ENCODE measurements around the gene SLC29A3.

Gene SLC29A3

DNA sequence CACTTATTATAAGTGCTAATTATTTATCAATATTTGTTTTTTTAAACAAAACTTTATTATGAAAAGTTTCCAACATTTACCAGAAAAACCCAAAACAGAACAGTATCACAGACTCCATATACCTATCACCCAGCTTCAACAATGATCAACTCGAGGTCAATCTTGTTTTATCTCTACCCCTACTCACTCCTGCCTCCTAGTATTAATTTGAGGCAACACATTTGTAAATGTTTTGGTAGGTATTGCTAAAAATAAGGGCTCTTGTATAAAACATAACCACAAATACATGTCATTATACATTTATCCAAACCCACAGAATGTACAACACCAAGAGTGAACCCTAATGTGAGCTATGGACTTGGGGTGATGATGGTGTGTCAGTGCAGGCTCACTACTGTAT is 61.8 kb downstream of the SLC29A3 start:
- H3K4me3 ChIP-seq (ENCODE audit: insufficient read depth, low read length, poor library complexity, severe bottlenecking) = no peak overlapping the region
- no peaks in the 10 kb centered on the region for H3K9me3 ChIP-seq (ENCODE audit: insufficient read depth, low read length)
- no peak overlapping the region for H3K27ac ChIP-seq (ENCODE audit: low read depth, low read length)
- no peak overlapping the region for H3K9ac ChIP-seq (ENCODE audit: low read length)
- TF ChIP-seq, protein P1, sequence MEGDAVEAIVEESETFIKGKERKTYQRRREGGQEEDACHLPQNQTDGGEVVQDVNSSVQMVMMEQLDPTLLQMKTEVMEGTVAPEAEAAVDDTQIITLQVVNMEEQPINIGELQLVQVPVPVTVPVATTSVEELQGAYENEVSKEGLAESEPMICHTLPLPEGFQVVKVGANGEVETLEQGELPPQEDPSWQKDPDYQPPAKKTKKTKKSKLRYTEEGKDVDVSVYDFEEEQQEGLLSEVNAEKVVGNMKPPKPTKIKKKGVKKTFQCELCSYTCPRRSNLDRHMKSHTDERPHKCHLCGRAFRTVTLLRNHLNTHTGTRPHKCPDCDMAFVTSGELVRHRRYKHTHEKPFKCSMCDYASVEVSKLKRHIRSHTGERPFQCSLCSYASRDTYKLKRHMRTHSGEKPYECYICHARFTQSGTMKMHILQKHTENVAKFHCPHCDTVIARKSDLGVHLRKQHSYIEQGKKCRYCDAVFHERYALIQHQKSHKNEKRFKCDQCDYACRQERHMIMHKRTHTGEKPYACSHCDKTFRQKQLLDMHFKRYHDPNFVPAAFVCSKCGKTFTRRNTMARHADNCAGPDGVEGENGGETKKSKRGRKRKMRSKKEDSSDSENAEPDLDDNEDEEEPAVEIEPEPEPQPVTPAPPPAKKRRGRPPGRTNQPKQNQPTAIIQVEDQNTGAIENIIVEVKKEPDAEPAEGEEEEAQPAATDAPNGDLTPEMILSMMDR (IDR thresholded peaks at IDR 0.05; ENCODE audit: insufficient read depth, low read length, poor library complexity, severe bottlenecking) = no peak
- no peak for TF ChIP-seq EZH2phosphoT487 (conservative IDR thresholded peaks at IDR 0.05; ENCODE audit: low read length)
- H3K4me2 ChIP-seq (ENCODE audit: low read depth, low read length, poor library complexity, severe bottlenecking) = no peak overlapping the region
- no peaks in the 10 kb centered on the region for H3K79me2 ChIP-seq (ENCODE audit: insufficient read depth, low read length)
- H3K9me2 ChIP-seq (replicated peaks; ENCODE audit: insufficient read depth, low read length) = no peaks in the 10 kb centered on the region
- H4K20me1 ChIP-seq (ENCODE audit: low read depth, low read length) = no peaks in the 10 kb centered on the region
- H3K27me3 ChIP-seq (ENCODE audit: low read length) = no peaks in the 10 kb centered on the region
- no peaks in the 10 kb centered on the region for H3K36me3 ChIP-seq (ENCODE audit: low read length)
- no peaks in the 10 kb centered on the region for H3F3A ChIP-seq (ENCODE audit: insufficient read depth)
- no peak overlapping the region for H2AFZ ChIP-seq (ENCODE audit: low read depth, low read length, severe bottlenecking)

DNA sequence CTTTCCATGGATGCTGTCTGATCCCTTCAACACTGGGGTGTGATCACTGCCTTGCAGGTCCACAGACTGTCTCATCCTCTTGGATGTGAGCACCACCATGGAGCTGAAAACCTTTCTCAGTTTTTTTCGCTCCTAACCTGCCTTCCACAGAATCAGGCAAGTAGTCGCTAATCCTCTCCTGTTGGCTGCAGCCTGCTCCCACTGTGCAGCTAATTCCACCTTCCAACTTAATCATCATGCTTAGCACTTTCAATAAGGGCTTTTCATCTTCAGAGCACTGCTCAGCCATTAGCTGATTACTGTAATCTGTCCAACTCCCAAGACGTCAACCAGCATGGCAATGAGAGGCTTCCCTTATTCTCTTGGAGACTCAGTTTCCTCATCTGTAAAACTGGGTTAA is 62.6 kb downstream of the SLC29A3 start:
- H4K20me1 ChIP-seq (ENCODE audit: low read depth, low read length) = no peaks in the 10 kb centered on the region
- no peak overlapping the region for H3K9ac ChIP-seq (ENCODE audit: low read length)
- no peaks in the 10 kb centered on the region for H3K36me3 ChIP-seq (ENCODE audit: low read length)
- no peaks in the 10 kb centered on the region for H3K9me3 ChIP-seq (ENCODE audit: insufficient read depth, low read length)
- H2AFZ ChIP-seq (ENCODE audit: low read depth, low read length, severe bottlenecking) = no peak overlapping the region
- no peaks in the 10 kb centered on the region for H3K9me2 ChIP-seq (replicated peaks; ENCODE audit: insufficient read depth, low read length)
- H3K4me2 ChIP-seq (ENCODE audit: low read depth, low read length, poor library complexity, severe bottlenecking) = no peak overlapping the region
- TF ChIP-seq, protein P1 (IDR thresholded peaks at IDR 0.05; ENCODE audit: insufficient read depth, low read length, poor library complexity, severe bottlenecking) = no peak
- no peak for TF ChIP-seq EZH2phosphoT487 (conservative IDR thresholded peaks at IDR 0.05; ENCODE audit: low read length)
- no peaks in the 10 kb centered on the region for H3K27me3 ChIP-seq (ENCODE audit: low read length)
- no peaks in the 10 kb centered on the region for H3K79me2 ChIP-seq (ENCODE audit: insufficient read depth, low read length)
- H3K27ac ChIP-seq (ENCODE audit: low read depth, low read length) = no peak overlapping the region
- H3F3A ChIP-seq (ENCODE audit: insufficient read depth) = no peaks in the 10 kb centered on the region
- H3K4me3 ChIP-seq (ENCODE audit: insufficient read depth, low read length, poor library complexity, severe bottlenecking) = no peak overlapping the region

DNA sequence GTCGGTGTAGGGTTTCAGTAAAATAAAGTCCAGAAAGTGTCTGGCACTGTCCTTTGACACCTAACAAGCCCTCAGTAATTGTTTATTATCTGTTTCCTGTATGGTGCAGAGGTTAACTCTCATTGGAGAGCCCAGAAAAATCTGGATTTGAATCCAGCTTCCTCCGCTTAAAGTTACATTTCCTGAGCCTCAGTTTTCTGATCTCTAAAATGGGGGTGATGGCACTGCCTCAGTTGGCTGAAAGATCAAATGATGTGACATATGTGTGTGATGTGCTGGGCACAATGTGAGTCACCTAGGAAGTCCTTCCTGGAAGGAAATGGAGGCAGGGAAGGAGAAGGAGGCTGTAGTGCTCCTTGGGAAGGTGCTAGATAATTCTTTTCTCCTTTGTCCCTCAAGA is 63.0 kb downstream of the SLC29A3 start:
- Histone ChIP-seq H3K36me3 (ENCODE audit: low read length) (no peaks in the 10 kb centered on the region), H3K27ac (ENCODE audit: low read depth, low read length) (no peak overlapping the region), H3F3A (ENCODE audit: insufficient read depth) (no peaks in the 10 kb centered on the region), H3K4me3 (ENCODE audit: insufficient read depth, low read length, poor library complexity, severe bottlenecking) (no peak overlapping the region), H3K9ac (ENCODE audit: low read length) (no peak overlapping the region), H3K79me2 (ENCODE audit: insufficient read depth, low read length) (no peaks in the 10 kb centered on the region), H4K20me1 (ENCODE audit: low read depth, low read length) (no peaks in the 10 kb centered on the region), H2AFZ (ENCODE audit: low read depth, low read length, severe bottlenecking) (no peak overlapping the region), H3K9me3 (ENCODE audit: insufficient read depth, low read length) (no peaks in the 10 kb centered on the region), H3K9me2 (replicated peaks; ENCODE audit: insufficient read depth, low read length) (no peaks in the 10 kb centered on the region), H3K27me3 (ENCODE audit: low read length) (no peaks in the 10 kb centered on the region), H3K4me2 (ENCODE audit: low read depth, low read length, poor library complexity, severe bottlenecking) (no peak overlapping the region)
- TF ChIP-seq EZH2phosphoT487 (conservative IDR thresholded peaks at IDR 0.05; ENCODE audit: low read length) = no peak
- TF ChIP-seq, protein P1 (IDR thresholded peaks at IDR 0.05; ENCODE audit: insufficient read depth, low read length, poor library complexity, severe bottlenecking) = no peak
